T-helper 2 cell treated with Interferon-gamma antibody and Interleukin-4, amounts not matched to agents 5 μg/mL and 100 μg/mL, for 36 hours (primary cell): ENCODE measurements around the gene NMNAT3.

Experiments used
- DNase-seq: peaks from one replicate; pipeline ENCODE4 v3.0.0; 2021; ENCODE audit warnings: low spot score
- H3K27ac Mint-ChIP-seq: one replicate; pipeline ENCODE4 v1.8.0; 2021; ENCODE audit warnings: mild to moderate bottlenecking, mixed read lengths
- H3K27me3 Mint-ChIP-seq: one replicate; pipeline ENCODE4 v1.8.0; 2021; ENCODE audit warnings: low read depth, mixed read lengths
- H3K36me3 Mint-ChIP-seq: one replicate; pipeline ENCODE4 v1.8.0; 2021; ENCODE audit warnings: low read depth, mixed read lengths
- H3K4me1 Mint-ChIP-seq: one replicate; pipeline ENCODE4 v1.8.0; 2021; ENCODE audit warnings: low read depth, mixed read lengths
- H3K4me3 Mint-ChIP-seq: one replicate; pipeline ENCODE4 v1.8.0; 2022; ENCODE audit warnings: mild to moderate bottlenecking, moderate library complexity, mixed read lengths
- H3K9me3 Mint-ChIP-seq: one replicate; pipeline ENCODE4 v1.8.0; 2021; ENCODE audit warnings: mixed read lengths

Gene NMNAT3

DNA sequence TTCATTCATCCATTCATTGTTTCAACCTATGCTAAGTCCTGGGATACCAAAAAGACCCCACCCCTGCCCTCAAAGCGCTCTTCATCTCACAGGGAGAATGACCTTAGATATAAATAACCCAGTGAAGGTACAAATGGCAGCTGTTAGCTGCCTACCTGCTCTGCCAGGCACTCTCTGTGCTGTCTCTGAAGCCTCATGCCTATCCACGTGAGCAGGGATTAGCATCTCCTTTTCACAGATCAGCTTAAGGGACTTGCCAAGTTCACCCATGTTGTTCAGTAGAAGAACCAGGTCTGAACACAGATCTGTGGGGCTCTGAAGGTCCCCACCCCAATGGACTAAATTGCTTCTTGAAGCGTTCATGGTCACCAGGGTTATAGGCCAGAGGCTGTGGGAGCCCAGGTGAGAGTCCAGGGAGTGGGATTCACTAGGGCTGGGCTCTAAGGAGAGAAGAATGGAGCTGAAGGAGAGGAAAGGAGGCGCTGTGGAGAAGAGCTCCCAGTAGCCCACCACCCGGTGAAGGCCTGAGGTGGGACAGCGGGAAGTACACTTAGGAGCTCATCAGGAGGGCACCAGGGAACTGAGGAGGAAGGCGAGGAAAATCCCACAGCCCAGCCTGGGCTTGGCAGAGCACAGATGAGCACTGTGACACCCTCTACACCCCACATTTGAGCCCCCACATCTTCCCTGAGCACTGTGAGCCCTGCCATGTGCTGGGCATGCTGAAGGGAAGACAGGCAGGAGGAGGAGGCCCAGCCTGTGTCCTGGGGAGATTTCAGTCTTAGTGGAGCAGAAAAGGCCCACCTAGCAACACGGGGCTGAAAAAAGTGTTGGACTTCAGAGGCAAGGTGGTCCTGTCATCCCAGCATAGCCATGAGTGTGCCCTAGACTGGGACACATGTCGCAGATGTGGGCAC lies 158.6 kb downstream of the NMNAT3 start:
- H3K9me3 Mint-ChIP-seq: no peaks in the 10 kb centered on the region
- no peak for DNase-seq
- H3K36me3 Mint-ChIP-seq: no peaks in the 10 kb centered on the region
- H3K4me3 Mint-ChIP-seq: no peak overlapping the region
- H3K27ac Mint-ChIP-seq: no peak overlapping the region
- H3K27me3 Mint-ChIP-seq: no peaks in the 10 kb centered on the region
- no peaks in the 10 kb centered on the region for H3K4me1 Mint-ChIP-seq

DNA sequence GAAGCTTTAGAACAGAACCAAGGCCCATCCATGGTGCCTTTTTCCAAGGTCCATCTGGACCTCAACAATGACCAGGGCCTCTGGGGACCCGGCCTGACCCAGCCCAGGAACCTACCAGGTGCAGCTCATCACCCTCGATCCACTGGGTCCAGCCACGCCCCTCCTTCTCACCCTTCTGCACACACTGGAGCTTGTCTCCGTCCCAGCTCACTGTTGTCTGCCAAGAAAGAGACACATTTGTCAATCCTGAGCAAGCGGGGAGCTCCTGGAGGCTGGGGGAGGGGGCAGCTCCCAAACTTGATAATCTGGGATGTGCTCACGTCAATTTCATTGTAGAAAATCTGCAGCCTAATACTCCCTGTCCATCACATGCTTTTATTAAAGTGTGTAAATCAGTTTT lies 159.5 kb downstream of the NMNAT3 start:
- no peak overlapping the region for H3K4me3 Mint-ChIP-seq
- no peaks in the 10 kb centered on the region for H3K27me3 Mint-ChIP-seq
- H3K4me1 Mint-ChIP-seq: no peaks in the 10 kb centered on the region
- H3K9me3 Mint-ChIP-seq: no peaks in the 10 kb centered on the region
- no peaks in the 10 kb centered on the region for H3K36me3 Mint-ChIP-seq
- no peak for DNase-seq
- no peak overlapping the region for H3K27ac Mint-ChIP-seq

DNA sequence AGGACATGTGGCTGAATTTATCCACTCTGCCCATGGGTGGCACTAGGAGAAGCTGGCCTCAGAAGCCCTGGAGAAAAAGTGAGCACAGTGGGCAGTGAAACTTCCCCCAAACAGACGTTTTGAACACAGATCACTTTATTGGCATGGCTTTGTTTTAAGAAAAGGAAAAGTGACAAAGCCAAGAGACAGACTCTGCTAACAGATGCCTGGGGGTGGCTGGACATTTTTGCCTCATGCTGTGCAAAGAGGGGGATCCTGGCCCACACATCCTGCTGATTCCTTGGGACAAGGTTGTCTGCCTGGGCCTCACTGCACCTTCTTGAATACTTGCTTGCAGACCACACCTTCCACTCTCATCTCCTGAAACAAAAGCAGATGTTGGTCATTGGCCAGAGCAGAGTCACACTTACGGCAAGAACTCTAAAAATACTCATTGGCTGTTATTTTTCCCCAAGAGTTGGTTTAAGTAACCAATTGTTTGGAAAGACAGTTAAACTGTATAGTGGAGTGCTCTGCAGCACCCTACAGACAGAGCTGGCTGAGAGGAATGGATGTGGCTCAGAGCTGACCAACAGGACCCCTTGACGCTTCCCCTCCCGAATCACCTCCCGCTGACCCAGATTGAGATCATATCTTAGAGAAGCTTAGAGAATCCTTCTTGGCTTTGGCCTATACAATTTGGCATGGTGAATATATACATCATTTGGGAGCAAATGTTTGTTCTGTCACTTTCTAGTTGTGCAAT lies 160.3 kb downstream of the NMNAT3 start:
- Mint-ChIP-seq H3K4me3 (no peak overlapping the region), H3K36me3 (no peaks in the 10 kb centered on the region), H3K27me3 (no peaks in the 10 kb centered on the region), H3K9me3 (no peaks in the 10 kb centered on the region), H3K27ac (no peak overlapping the region), H3K4me1 (no peaks in the 10 kb centered on the region)
- no peak for DNase-seq

DNA sequence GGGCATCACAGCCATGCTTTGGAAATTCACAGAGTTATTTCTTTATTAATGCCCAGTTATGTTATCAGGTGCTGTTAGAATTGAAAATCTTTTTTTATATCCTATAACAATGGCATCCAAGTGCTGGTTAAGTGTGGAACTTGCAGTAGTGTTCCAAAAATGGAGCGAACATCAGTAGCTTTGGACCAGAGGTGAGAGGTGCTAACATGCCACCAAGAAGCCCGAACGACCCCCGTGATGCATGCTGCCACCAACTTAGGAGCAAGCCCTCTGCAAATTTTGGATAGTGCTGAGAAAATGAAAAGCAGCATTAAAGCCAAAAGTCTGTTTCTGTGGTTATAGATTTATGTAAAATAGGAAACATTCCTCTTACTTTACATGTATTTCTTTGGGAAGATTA lies 163.0 kb downstream of the NMNAT3 start:
- no peaks in the 10 kb centered on the region for H3K4me1 Mint-ChIP-seq

More for the DNA sequence above, 163.0 kb downstream of the NMNAT3 start:
- Mint-ChIP-seq H3K27ac (no peak overlapping the region), H3K27me3 (no peaks in the 10 kb centered on the region), H3K4me3 (no peak overlapping the region), H3K36me3 (no peaks in the 10 kb centered on the region), H3K9me3 (no peaks in the 10 kb centered on the region)
- no peak for DNase-seq
